ENCODE results near the gene FAM25G. TPM values are rescaled to one million over a fixed set of nuclear protein-coding genes. Genes with fewer than 3 reads are reported as not detected.
"Not testable (repeated sequence)": the region's sequence is repeated elsewhere in the genome, so short reads cannot be mapped to it uniquely, and the experiment has no call there.

FAM25G gene
- total RNA-seq (2014; rRNA removed; shearing (Covaris generic)), result not detected in 2 replicates
- polyA plus RNA-seq (2015; cell fraction: cytosol; rRNA removed), result not detected in 2 replicates
- not detected in 2 replicates for polyA plus RNA-seq (2015; cell fraction: nucleus; rRNA removed)

DNA sequence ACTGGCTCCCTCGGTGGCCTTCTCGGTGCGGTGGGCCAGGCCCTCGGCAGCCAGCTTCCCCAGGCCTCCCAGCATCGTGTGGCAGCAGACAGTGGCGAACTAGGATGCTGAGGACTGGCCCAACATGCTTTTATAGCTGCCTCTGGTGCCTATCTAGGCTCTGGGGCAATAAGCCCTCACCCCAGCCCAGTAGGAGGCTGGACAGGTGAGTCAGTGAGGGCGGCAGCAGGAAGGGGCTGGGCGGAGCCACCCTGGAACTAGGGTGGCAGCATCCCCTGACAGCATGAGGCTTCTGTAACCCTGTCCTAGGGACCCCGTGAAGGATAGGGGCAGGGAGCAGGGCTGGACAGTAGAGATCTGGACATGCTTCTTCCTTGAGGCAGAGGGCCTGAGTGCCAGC is at the start of gene FAM25G:
Gene FAM25G (minus strand): TSS at position 101 of the 400 bp plus-strand sequence. CDS start 26 bp downstream, at position 75.
- in situ Hi-C loops (cut with HindIII; ENCODE audit: low pct_unique_long_range_greater_than_20kb, low sequenced_read_pairs); DNase-seq (ENCODE audit: low read depth, low spot score): not testable (repeated sequence)

DNA sequence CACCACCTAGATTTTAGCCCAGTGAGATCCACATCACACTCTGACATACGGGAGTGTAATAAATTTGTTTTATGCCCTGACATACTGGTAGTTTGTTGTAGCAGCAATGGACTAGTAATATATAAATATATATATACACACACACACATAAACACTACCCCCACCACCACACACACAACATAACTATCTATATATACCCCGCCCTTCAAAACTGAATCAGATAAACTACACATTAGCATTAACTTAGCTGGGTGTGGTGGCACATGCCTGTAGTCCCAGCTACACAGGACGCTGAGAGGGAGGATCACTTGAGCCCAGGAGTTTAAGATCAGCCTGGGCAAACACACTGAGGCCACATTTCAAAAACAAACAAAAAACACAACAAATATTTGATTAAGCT is 44.9 kb upstream of the FAM25G start:
- in situ Hi-C loops (cut with HindIII; ENCODE audit: low pct_unique_long_range_greater_than_20kb, low sequenced_read_pairs), result not testable (repeated sequence)

DNA sequence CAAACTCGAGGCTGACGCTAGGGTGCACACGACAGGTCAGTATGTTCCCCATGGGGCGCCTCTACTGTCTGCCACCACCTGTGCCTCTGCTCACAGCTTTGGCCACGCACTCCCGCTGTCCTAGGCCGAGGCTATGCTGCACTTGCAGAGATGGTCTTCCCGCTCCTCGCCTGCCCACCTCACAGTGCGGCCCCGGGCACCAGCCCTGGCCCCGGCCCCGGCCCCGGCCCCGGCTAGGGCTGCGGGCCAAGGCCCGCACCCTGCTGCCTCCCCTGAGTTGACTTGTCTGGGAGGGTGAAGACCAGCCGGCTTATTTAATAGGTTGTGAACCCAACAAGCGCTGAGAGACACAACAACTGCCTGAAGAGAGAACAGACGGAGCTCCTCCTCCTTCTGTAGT is 32.0 kb upstream of the FAM25G start, which contains the start of gene AGAP9:
Gene AGAP9 (minus strand): TSS at position 164 of the 400 bp plus-strand sequence. CDS start 112 bp downstream, at position 52.
- DNase-seq (ENCODE audit: low read depth, low spot score); in situ Hi-C loops (cut with HindIII; ENCODE audit: low pct_unique_long_range_greater_than_20kb, low sequenced_read_pairs): not testable (repeated sequence)

More for the DNA sequence above, 44.9 kb upstream of the FAM25G start:
- DNase-seq (ENCODE audit: low read depth, low spot score), result not testable (repeated sequence)

DNA sequence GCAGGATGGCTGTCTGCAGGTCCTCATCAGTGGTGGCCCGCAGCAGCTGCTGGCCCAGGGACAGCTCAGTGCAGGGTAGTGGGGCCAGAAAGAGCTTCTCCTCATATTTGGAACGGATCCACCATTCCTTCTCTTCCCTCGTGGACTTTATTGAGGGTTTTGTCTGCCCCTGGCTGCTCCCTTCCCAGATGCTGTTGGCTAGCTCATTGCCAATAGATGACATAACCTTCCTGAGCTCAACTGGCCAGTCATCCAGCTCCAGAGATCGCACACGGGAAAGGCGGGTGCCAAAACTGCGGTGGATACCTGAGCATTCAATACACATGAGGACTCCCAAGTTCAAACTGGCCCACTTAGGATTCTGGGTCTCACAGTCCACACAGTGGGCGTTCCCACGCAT is 10.8 kb upstream of the FAM25G start:
- DNase-seq (ENCODE audit: low read depth, low spot score); in situ Hi-C loops (cut with HindIII; ENCODE audit: low pct_unique_long_range_greater_than_20kb, low sequenced_read_pairs): not testable (repeated sequence)

DNA sequence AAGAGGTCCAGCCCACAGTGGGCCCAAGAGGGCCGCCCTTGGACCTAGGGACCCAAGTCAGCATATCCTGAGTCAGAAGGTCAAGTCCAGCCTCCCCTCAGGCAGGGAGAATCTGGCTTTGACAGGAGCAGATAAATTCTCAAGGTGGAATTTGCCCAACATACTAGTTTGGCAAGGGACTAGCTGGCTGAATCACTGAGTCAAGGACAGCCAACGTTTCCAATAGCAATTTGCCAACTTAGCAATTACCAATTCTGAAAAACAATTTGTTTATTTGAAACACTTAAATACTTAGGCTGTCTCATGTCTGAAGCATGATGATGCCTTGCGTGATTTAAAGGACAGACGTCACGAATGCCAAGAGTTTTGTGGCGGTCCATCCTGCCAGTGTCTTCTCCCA is 2.7 kb upstream of the FAM25G start:
- DNase-seq (ENCODE audit: low read depth, low spot score); in situ Hi-C loops (cut with HindIII; ENCODE audit: low pct_unique_long_range_greater_than_20kb, low sequenced_read_pairs): not testable (repeated sequence)

DNA sequence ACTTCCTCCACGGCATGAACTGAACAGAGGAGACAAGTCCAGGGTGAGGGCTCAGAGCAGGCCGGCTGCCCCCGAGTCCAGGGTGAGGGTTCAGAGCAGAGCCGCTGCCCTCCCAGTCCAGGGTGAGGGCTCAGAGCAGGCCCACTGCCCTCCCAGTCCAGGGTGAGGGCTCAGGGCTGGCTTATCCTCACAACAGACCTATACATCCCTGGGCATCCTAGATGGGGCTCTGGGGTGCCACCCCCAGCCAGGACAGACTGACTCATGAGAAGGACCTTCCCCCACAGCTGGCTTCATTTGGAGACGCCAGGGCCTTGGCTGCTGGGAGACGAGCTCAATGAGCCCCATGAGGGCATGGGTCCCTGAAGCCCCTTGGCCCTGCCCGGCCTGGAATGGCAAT is 1.9 kb downstream of the FAM25G start:
- DNase-seq (ENCODE audit: low read depth, low spot score); in situ Hi-C loops (cut with HindIII; ENCODE audit: low pct_unique_long_range_greater_than_20kb, low sequenced_read_pairs): not testable (repeated sequence)

DNA sequence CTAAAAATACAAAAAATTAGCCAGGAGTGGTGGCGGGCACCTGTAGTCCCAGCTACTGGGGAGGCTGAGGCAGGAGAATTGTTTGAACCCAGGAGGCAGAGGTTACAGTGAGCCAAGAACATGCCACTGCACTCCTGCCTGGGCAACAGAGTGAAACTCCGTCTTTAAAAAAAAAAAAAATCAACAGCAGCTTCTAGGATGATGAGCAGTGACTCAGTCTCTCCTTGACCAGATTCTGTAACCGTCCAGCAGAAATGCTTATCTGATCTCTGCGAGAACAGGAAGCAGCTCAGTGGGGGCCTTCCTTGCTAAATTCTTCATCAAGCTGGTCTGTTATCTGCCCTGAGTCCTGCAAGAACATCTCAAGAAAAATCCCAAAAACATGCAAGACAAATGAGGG is 5.6 kb downstream of the FAM25G start:
- in situ Hi-C loops (cut with HindIII; ENCODE audit: low pct_unique_long_range_greater_than_20kb, low sequenced_read_pairs); DNase-seq (ENCODE audit: low read depth, low spot score): not testable (repeated sequence)

DNA sequence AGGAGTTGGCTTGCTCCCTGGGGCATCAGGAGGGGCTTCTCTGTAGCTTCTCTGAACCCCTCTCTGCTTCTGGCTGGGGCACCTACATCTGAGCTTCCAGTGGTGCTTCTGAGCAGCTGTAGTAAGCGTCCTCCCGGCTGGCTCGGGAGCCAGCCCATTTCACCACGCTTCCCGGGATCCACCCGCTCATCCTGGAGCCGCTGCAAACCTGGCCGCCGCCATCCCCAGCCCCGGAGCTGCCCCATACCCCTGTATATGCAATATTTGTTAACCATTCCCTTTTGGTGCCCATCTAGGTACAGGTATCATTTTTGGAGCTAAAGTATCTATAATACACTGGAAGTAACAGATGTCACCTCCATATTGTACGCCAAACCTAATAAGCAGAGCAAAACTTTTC is 6.7 kb downstream of the FAM25G start:
- in situ Hi-C loops (cut with HindIII; ENCODE audit: low pct_unique_long_range_greater_than_20kb, low sequenced_read_pairs); DNase-seq (ENCODE audit: low read depth, low spot score): not testable (repeated sequence)

DNA sequence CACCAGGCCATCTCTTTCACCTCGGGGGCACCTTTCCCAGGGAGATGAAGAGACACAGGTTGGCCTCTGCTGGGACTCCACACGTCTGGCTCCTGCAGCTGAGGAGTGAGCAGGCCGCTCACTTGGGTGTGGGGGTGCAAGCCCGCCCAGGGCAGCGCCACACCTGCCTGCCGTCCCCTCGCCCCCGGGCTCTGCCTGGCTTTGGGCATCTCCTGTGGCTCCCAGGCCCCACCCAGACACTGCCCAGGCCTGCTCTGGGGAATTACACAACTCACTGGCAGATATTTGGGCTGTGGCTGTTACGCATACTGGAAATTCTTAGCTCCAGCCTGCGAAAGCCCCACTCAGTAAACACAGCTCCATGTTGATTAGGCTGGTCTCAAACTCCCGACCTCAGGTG is 7.6 kb downstream of the FAM25G start, which contains the start of gene ANXA8:
Gene ANXA8 (minus strand): TSS at position 193 of the 400 bp plus-strand sequence. CDS start 182 bp downstream, at position 11.
- in situ Hi-C loops (cut with HindIII; ENCODE audit: low pct_unique_long_range_greater_than_20kb, low sequenced_read_pairs); DNase-seq (ENCODE audit: low read depth, low spot score): not testable (repeated sequence)

DNA sequence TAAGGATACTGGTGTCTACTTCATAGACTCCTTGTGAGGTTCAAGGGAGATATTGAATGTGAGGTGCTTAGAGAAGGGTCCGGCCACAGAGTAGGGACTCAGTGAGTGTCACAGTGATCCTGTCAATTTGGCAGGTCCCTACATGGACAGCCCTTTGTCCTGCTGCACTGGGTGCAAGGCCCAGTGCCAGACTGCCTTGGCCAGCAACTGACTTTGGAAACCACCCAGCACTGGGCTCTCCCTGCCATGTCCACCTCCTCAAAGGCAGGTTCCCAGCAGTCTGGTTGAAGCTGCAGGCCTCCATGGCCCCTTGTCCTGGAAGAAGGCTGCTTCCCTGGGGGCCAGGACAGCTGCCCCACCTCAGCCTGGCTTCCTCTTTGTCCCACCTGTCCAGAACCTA is 9.1 kb downstream of the FAM25G start:
- DNase-seq (ENCODE audit: low read depth, low spot score); in situ Hi-C loops (cut with HindIII; ENCODE audit: low pct_unique_long_range_greater_than_20kb, low sequenced_read_pairs): not testable (repeated sequence)

DNA sequence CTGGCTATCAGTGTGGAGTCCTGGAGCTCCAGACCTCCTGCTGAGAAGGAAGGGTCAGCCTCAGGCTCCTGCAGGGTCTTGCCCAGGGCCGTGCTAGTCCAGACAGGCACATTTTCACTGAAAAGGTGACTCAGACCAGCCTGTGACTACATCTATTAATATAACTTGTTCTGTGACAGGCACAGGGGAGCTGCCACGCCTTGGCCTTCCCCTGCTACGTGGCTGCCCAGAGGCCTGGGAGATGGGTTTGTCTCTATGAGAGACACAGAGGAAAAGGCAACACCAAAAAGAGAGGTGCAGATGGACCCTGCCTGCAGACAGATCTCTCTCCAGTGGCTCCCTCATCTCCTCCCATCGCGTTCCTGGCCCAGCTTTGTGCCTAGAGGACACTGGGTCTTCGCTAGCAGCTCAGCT is 9.7 kb downstream of the FAM25G start:
- DNase-seq (ENCODE audit: low read depth, low spot score); in situ Hi-C loops (cut with HindIII; ENCODE audit: low pct_unique_long_range_greater_than_20kb, low sequenced_read_pairs): not testable (repeated sequence)

DNA sequence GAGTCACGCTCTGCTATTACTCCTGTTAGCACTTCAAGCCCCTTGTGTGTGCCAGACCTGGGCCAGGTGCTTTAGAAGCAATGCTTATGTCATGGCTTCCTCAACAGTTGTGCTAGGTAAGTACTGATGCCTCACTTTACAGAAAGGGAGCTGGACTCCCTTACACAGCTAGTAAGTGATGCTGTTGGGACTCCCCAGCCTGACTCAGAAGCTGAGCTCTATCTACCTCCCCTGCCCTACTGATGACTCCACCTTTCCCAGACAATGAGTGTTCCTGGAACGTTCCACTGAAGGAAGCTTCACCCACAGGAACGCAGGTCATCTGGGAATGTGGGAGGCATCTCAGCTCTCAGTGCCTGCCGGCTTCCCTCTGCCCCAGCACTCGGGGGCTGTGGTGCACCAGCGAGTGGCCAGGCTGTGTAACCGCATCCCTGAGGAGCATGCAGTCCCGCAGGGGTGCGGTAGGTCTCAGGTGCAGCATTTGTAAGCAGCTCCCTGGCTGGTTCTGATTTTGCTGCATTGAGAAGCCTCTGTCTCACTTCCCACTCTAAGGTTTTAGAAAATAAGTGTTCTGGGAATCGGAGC is 10.2 kb downstream of the FAM25G start:
- in situ Hi-C loops (cut with HindIII; ENCODE audit: low pct_unique_long_range_greater_than_20kb, low sequenced_read_pairs); DNase-seq (ENCODE audit: low read depth, low spot score): not testable (repeated sequence)

DNA sequence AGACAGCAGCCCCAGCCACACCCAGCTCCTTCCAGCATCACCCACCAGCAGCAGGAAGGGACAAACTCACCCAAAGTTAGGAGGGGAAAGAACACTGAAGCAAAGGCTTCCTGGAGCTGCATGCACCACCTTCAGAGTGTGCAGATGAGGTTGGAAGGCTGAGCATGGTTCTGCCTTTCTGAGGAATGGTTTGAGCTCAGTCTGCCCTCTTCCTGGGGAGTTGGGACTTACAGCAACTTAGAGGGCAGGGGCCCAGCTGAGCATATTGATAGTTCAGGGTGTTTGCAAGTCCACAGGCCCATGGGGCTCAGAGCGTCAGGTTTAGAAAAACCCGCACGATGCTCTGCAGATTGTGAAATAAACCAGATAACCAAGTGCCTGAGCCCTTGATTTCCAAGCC is 11.4 kb downstream of the FAM25G start:
- DNase-seq (ENCODE audit: low read depth, low spot score); in situ Hi-C loops (cut with HindIII; ENCODE audit: low pct_unique_long_range_greater_than_20kb, low sequenced_read_pairs): not testable (repeated sequence)

DNA sequence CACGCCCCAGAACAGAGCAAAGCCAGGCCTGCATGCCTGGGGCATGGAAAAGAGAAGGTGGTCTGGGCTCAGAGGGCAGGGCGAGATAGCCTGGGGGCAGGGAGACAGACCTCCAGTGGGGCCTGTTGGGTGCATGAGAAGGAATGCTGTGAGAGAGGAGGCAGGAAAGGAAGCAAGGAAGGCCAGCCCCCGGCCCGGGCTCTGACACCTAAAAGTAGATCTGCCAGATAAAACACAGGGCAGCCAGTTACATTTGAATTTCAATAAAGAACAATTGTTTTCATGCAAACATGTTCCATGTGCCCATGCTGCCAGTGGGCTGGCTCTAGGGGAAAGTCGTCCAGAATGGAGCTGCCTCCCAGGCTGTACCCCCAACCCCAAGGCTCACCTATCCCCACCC is 13.4 kb downstream of the FAM25G start:
- DNase-seq (ENCODE audit: low read depth, low spot score); in situ Hi-C loops (cut with HindIII; ENCODE audit: low pct_unique_long_range_greater_than_20kb, low sequenced_read_pairs): not testable (repeated sequence)

DNA sequence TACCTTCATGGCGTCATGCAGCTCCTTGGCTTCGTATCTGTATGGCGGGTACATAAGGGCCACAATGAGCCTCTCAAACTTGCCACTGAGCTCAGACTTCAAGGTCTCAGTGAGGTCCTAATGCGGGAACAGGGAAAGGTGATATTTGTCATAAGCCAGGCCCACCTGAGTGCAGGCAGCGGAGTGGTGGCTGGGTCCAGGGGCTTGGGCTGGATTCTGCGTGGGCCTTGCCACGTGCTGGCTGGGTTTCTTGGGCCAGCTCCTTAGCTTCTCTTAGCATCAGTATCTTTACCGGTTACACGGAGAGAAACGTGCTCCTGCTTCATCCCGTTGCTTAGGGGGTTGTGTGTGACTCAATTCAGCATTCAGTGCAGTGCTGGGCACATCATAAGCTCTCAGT is 14.4 kb downstream of the FAM25G start:
- DNase-seq (ENCODE audit: low read depth, low spot score); in situ Hi-C loops (cut with HindIII; ENCODE audit: low pct_unique_long_range_greater_than_20kb, low sequenced_read_pairs): not testable (repeated sequence)

DNA sequence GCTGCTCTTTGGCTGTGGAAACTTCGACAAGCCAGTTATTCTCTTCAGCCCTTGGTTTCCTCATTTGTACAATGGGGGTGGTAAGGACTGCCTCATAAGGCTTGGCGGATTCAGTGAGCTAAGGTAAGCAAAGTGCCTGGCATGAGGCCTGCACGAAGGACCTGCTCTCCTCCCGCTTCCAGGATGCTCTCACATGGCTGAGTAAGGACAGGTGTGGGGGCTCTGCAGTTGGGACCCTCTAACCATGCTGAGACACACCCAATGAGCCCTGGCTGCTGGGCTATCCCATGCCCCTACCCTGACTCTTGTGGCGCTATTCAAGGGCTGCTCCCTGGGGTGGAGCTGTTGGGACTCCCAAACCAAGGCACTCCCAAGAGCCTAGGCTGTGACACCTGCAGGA is 16.4 kb downstream of the FAM25G start:
- DNase-seq (ENCODE audit: low read depth, low spot score); in situ Hi-C loops (cut with HindIII; ENCODE audit: low pct_unique_long_range_greater_than_20kb, low sequenced_read_pairs): not testable (repeated sequence)

DNA sequence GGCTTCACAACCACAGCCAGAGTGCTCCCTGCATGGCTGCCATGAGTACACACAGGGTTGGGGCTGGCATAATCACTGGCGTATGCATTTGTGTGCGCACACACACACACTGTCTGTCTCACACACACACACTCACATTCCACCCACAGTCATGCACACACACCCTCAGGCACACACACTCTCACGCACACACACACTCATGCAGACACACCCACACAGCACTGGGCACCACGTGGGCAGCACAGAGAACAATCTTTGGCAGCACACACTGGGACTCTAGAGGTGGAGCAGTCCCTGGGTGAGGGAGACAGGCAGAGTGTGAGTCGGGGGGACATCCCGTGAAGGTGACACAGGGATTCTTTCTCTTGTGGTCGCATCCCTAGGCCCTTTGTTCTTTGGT is 18.0 kb downstream of the FAM25G start:
- DNase-seq (ENCODE audit: low read depth, low spot score), result not testable (repeated sequence)

DNA sequence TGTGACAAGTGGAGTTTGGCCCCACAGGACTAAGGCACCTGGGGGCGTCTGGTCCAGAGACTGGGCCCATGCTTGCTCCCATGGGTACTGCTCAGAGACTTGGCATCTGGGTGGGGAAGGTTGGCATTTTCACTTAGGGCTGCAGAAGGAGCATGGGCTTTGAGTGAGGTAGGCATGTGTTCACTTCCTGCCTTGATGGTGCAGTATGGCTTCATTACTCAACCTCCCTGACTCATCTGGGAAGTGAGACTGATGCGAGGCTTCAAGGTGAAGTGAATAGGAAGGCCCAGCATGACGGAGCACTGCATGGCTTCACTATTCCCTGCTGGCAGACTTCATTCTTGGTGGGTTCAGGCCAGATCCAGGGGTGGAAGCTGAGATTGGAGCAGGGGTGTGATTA is 18.9 kb downstream of the FAM25G start:
- in situ Hi-C loops (cut with HindIII; ENCODE audit: low pct_unique_long_range_greater_than_20kb, low sequenced_read_pairs); DNase-seq (ENCODE audit: low read depth, low spot score): not testable (repeated sequence)

More for the DNA sequence above, 18.0 kb downstream of the FAM25G start:
- in situ Hi-C loops (cut with HindIII; ENCODE audit: low pct_unique_long_range_greater_than_20kb, low sequenced_read_pairs), result not testable (repeated sequence)

DNA sequence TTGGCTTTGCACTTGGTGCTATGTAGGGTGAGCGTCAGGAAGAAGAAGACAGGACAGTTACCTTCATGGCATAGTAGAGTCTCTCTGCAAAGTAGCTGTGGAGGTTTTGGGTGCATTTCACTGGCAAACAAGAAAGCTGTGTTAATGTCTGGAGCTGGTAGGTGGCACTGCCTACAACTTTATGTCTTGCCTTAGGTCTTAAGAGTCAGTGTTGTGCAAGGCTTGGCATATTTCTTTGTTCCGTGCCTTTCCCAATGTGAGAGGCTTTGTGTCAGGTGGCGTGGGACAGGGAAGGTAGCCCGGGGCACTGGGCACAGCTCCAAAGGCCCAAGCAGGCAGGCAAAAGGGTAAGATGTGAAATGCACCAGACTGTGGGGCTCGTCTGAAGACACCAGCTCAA is 19.4 kb downstream of the FAM25G start:
- DNase-seq (ENCODE audit: low read depth, low spot score); in situ Hi-C loops (cut with HindIII; ENCODE audit: low pct_unique_long_range_greater_than_20kb, low sequenced_read_pairs): not testable (repeated sequence)

Data from SK-MEL-5 (cell line).